IPS-NIHi7 (cell line): Measurements from ENCODE around the gene SPATS2.
A peak's percentile ranks its signal among the peaks of the same experiment; 100 is the strongest.
"Not testable (repeated sequence)": the region's sequence is repeated elsewhere in the genome, so short reads cannot be mapped to it uniquely, and the experiment has no call there.

ENCODE experiments used
- DNase-seq: peaks from one replicate; pipeline ENCODE4 v3.0.0; 2012; ENCODE audit warnings: mixed read lengths; ENCODE audit errors: extremely low spot score

The SPATS2 gene

DNA sequence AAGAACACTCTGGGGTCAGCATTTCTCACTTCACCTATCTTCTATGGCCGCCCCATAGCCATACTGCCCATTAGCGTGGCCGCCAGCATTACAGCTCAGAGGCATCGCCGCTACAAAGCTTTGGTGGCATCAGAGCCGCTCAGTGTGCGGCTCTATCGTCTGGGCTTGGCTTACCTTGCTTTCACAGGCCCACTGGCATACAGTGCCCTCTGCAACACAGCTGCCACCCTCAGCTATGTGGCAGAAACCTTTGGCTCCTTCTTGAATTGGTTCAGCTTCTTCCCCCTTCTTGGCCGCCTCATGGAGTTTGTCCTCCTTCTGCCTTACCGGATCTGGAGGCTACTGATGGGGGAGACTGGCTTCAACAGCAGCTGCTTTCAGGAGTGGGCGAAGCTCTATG lies 18.0 kb upstream of the SPATS2 start:
- DNase-seq = no peak

DNA sequence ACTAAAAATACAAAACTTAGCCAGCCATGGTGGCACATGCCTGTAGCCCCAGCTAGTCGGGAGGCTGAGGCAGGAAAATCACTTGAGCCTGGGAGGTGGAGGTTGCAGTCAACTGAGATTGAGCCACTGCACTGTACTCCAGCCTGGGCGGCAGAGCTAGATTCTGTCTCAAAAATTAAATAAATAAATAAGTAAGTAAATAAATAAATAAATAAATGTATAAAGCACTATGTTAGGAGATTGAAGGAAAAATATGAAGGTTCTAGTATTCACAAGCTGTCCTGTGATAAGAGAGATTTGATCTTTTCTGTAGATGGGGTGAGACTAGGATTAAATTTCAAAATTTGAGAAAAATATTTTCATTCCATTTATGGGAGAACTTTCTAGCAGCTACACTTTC lies 14.9 kb upstream of the SPATS2 start:
- DNase-seq = no peak

DNA sequence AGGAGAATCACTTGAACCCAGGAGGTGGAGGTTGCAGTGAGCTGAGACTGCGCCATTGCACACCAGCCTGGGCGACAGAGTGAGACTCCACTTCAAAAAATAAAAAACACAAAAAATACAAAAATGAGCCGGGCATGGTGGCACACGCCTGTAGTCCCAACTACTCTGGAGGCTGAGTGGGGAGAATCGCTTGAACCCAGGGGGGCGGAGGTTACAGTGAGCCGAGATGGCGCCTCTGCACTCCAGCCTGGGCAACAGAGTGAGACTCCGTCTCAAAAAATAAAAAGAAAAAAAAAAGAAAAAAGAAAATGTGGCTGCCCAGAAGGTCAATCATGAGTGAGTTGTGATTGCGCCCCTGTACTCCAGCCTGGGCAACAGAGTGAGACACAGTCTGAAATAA lies 11.3 kb upstream of the SPATS2 start:
- DNase-seq = no peak

DNA sequence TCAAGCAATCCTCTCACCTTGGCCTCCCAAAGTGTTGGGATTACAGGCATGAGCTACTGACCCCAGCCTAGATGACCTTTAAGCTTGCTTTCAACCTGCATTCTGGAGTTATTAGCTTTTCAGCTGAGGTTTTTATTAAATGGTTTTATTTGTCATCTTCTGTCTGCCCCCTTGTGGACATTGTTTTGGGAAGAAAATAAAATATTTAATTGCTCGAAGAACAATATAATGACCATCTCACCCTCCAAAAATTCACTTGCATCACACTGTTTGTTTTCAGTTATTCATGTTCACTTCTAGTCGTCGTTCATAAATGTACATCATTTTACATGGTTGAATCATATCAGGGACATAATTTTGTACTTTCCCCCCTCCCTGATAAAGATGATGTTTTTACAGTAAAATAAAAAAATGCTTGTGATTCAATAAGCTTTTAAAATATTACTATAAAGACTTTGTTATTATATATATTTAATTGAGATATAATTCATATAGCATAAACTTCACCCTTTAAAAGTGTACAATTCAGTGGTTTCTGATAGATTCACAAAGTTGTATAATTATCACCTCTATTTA lies 10.1 kb upstream of the SPATS2 start:
- DNase-seq = no peak

DNA sequence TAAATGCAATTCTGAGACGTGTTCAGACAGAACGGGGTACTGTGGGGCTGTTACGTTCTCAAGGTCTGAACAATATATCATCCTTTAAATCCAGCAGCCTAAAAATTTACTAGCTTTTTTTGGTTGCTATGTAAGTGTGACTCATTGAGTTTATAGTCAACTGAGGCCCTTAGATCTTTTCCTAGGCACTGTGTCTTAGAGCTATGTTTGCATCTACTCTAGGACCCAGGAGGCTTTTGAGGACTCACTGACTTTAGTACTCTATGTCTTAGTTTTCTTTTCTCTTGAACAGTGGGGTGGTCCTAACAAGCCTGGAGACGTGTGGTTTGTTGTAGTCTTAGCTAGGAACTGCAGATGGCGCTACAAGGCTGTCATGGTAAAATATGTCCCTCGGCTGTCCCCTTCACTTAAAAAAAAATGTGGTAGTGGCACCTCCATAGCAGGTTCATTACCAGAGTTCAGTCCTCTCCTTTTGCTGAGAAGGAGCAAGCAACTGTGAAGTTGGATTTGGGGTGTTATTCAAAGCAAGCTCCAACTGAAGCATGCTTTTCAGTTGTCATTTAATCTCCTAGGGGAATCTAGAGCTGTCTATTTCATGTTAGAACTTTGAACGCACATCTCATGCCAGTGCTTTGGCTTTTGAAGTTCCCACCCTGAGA lies 8.7 kb upstream of the SPATS2 start:
- DNase-seq = peak; percentile 72

DNA sequence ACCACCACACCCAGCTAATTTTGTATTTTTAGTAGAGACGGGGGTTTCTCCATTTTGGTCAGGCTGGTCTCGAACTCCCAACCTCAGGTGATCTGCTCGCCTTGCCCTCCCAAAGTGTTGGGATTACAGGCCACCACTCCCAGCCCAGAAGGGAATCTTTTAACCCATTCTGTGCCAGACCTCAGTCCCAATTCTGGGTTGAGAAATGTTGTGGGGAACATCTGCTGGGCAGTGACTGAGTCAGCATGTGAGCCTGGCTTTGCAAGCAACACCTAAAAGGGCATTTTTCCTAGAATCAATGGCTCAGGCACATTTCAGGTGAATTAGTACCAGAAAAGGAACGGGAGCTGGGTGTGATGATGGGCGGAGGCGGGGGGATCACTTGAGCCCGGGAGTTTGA lies 7.6 kb upstream of the SPATS2 start:
- no peak for DNase-seq

DNA sequence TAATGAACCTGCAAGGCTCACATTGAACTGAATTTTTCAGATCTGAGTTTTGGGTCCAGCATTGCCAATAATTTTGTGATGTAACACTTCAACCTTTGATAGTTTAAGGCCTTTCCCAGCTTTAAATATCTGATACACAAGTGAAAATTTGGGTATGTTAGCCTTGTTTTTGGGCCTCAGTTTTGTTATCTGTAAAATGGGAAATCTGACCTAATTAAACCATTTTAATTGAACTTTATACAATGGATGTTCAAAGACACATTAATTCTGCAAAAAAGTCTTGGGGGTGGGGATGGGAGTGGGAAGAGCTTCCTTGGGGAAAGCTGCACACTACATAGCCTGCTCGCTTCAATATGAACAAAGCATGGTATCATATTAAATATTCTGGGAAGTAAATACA lies 5.2 kb upstream of the SPATS2 start:
- DNase-seq = no peak

DNA sequence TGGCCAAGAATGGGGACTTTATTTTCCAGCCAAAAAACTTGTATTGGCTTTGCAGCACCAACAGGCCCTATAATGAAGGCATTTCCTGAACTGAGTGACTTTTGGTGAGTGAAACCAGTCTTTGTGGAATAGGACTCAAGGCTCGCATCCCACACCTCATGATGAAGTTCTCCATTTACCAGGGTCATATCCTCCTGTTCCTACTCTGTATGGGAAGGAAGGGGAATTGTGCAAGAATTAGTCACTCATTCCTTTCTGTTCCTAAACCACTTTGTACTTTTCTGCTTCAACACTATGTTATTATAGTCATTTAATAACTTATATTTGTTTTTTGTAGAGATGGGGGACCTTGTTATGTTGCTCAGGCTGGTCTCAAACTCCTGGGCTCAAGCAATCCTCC lies 2.3 kb upstream of the SPATS2 start:
- DNase-seq = no peak

DNA sequence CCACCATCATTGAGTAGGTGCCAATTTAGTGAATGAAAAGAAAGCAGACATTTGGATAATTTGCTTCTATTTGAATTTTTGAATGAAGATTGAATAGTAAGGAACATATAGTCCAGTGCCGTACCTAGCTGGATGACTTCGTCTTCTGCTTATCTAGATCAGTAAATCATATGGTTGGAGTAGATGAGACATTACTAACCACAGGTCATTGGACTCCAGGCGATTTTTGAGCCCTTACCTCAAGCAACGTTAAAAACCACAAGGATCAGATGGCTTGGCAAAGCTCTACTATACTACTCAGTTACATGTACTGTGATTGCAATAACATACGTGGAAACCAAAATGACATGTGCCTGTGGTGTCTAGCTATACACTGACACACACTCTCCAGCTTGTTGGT lies 1.7 kb upstream of the SPATS2 start:
- no peak for DNase-seq

DNA sequence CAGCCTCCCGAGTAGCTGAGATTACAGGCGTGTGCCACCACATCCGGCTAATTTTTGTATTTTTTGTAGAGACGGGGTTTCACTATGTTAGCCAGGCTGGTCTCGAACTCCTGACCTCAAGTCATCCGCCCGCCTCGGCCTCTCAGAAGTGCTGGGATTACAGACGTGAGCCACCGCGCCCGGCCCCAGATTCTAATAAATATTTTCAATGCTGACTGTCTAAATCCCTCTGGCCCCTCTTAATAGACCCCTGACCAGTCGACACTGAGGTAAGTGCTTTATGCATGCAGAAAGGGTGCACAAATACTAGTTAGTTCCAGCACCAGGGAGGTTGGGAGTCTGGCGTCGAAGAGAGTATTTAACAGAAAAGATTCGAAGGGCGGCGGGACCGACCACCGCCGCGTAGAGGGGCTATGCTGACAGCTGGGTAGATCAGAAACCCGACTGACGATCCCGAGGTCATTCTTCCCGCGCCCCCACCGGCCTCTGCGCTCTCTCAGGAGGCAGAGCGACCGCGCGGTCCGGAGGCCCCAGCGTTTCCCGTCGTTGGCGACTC lies 1.1 kb upstream of the SPATS2 start:
- DNase-seq = peak; percentile 57

DNA sequence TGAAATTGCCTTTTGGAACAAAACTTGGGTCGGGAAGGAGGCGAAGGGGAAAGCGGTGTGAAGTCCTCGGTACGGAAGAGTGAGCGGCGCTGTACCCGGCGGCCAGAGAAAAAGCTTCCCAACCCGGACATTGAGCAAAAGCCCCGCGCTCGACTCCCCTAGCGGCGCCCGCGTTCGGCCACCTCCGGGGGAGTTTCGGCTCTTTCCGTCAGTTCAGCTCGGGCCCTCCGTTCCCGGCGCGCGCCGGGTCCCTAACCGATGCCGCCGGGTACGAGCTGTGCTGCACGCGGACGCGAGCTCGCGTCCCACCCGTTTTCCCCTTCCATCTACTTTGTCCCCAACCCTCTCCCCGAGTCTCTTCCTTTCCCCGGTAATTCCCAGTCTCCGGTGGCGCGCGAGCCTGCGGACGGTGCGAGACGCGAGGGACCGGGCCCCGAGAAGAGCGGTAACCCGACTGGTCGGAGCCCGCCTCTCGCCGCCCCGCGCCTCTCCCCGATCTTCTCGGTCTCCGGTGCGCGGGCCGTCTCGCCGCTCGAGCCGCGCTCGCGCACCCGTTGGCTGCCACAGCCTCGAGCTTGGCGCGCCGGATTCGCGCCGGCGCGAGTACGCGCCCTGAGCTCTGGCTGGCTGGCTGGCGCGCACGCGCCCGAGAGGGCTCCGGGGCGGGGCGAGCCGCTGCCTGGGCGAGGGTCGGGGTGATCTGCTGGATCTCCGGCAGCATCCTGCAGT lies 446 bp upstream of the SPATS2 start:
- peak; percentile 98 for DNase-seq

DNA sequence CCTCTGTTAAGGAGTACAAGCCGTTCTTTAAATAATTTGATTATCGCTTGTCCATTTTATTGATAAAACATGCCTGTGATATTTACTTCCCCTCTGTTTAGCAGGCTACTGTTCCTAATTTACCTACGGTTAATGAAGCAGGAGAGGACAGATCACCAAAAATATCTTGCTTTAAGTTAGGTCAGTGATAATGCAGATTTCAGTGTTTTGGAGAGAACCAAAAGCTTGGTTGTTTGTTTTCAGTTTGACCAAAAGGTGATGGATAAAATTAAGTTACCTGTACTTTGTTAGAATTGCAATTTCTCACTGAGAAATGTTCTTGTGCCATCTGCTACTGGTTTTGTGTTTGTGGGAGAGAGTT lies 958 bp downstream of the SPATS2 start:
- DNase-seq = no peak

DNA sequence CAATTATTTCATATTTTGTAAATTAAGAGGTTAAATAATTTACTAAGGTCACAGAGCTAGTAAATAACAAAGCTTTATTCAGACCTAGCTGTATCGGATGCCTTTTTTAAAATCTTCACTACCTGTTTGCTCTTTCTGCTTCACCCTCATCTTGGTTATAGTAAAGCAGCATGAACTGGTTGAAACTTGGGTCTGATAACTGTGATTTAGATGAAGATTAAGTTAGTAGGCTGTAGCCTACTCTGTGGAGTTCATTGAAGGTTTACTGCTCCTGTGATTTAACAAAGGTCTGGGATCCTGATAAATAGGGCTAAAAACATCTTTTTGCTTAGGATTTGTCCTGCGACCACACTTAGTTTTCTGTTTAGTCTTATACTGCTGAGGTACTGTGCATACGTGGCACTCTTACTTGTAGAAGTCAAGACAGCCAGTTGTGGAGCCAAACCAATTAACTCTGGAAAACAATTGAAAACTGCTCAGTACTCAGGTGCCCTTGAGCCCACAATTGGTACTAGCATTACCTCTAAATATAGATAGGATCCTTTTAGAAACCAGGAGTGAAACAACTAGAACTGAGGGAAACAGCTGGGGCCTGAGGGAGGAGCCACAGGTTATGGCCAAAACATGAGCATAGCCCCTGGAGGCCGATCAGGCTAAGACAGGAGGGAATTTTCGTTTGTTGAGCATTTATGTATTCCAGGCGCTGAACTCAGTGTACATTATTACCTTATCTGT lies 2.3 kb downstream of the SPATS2 start:
- peak; percentile 29 for DNase-seq

DNA sequence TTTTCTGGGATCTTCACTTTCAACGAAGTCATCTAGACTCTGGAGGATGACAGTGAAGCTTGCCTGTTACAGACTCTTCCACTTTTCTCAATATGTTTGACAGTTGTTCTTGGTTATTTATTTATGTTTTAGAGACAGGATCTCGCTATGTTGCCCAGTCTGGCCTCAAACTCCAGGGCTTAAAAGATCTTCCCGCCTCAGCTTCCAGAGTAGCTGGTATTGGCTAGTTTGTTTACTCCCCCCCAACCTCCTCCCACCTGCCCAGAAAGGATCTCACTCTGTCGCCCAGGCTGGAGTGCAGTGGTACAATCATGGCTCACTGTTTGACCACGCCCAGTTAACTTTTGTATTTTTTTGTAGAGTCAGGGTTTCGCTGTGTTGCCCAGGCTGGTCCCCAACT lies 3.3 kb downstream of the SPATS2 start:
- no peak for DNase-seq

DNA sequence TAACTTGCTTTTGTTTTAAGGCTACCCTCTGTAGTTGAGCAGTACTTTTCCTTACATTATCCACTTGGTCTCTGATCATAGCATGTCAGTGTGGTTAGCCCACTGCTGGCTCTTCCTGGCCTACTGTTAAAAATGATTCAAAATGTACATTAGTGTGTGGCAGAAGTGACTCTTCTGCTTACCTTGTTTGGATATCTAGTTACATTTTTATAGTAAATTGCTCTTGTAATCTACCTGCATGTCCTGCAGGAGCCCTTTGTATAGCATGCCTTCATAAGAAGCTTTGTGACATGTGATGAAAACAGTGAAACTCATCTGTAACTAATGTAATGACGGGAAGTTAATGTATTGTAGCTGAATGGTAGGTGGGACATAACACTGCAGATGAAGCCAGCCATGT lies 8.1 kb downstream of the SPATS2 start:
- no peak for DNase-seq

DNA sequence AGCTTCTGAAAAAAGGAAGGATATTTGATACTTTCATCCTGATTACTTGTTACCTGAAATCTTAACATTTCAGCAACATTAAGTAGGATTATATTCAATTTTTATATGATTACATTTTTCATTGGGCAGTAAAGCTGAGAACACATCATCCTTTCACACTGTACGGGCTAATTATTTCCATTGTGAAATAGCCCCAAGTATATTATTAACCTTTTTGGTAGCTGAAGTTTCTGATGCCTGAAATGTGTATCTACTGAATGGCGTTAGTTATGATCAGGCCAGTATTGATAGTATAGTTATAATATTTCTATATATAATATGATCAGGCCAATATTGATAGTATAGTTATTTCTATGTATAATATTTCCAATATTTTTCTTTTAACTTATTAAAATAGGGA lies 10.1 kb downstream of the SPATS2 start:
- no peak for DNase-seq

DNA sequence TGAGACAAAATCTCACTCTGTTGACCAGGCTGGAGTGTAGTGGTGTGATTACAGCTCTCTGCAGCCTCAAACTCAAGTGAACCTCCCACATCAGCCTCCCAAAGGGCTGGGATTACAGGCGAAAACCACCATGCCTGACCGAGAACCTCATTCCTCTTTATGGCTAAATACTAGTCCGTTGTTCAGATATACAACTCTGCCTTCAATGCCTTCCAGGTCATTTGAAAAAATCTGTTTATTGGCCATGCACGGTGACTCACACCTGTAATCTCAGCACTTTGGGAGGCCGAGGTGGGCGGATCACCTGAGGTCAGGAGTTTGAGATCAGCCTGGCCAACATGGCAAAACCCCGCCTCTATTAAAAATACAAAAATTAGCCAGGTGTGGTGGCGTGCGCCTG lies 12.9 kb downstream of the SPATS2 start:
- not testable (repeated sequence) for DNase-seq

DNA sequence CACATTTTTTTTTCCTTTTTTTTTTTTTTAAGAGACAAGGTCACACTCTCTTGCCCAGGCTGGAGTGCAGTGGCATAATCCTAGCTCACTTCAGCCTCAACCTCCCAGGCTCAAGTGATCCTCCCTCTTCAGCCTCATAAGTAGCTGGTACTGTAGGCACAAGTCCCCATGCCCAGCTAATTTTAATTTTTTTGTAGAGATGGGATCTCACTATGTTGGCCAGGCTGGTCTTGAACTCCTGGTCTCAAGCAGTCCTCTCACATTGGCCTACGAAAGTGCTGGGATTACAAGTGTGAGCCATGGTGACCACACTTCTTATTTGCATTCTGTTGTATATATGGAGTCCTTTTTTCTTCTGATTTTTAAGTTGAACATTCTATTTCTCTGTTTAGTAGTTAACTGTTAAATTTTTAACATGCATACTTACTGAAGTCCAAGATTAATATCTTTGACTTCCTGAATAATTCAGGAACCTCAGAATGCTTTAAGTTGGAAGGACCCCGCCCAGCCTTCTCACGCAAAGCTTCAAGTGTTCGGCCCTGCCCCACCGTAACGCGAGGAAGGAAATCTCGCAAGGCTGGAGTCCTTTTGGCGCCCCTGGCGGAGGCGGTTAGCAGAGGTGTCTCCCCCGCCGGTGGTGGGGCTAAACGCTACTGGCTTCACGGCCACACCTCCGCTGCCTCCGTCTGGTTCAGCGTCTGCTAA lies 21.6 kb downstream of the SPATS2 start:
- DNase-seq = peak; percentile 86

DNA sequence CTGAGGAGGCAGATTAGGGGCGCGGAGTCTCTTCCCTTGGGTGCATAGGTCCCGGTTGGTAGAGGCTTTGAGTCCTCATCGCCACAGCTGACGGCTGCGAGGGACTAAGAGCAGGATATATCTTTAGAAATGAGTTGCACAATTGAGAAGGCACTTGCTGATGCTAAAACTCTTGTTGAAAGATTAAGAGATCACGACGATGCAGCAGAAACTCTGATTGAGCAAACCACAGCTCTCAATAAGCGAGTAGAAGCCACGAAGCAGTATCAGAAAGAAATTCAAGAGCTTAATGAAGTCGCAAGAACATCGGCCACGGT lies 22.1 kb downstream of the SPATS2 start:
- no peak for DNase-seq

DNA sequence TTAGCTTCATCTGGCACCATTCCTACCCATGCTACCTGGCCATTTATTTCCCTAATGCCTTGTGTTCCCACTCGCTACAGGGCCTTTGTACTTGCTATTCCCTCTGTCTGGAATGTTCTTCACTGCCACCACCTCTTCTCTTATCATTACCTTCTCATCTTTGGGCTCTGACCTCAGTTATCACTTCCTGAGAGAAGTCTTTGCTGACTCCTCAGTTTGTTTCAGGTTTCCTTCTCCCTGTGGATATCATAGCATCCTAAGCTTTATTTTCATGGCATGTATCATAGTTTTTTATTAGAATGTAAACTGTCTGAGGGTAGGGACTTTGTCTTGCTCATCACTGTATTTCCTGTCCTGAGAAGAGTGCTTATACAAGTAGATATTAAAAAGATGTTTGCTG lies 29.7 kb downstream of the SPATS2 start:
- no peak for DNase-seq

DNA sequence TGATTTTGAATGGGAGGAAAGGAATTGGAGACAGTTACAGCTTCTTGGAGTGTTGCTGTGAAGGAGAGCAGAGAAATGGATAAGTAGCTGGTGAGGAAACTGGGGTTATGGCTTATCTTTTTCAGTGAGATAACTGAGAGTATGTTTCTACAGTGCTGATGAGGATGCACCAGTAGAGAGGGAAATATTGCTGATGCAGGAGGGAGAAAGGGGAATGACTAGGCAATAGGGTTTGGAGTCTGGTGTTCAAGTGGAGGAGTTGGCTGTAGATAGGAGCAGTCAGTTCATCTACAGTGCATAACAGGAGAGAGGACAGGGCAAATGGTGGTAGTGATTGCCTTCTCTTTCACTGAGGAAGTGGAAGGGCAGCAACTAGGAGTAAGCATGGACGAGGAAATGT lies 33.0 kb downstream of the SPATS2 start:
- DNase-seq = no peak

DNA sequence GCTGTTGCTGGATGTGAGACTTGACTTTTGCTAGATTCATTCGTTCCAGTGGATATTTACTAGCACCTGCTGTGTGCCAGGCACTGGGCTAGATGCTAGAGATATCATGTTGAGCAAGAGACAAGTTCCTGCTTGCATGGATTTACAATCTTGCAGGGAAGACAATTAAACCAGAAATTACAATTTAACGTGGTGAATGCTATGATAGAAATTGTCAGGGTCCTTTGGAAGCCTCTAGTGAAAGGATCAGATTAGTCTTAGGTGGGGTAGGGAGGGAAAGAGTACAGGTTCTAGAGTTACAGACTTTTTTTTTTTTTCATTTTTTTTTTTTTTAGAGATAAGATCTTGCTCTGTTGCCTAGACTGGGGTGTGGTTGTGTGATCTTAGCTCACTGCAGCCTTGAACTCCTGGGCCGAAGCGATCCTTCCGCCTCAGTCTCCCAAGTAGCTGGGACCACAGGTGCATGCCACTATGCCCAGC lies 36.7 kb downstream of the SPATS2 start:
- DNase-seq = no peak
